GM23338 (cell line): Measurements from ENCODE around the gene FAM118B. TPM values are rescaled to one million over a fixed set of nuclear protein-coding genes. Genes with fewer than 3 reads are reported as not detected.

ENCODE experiments used
- ATAC-seq: fragments of 200-7000 bp; cut with Tn5 transposase; 3 replicates; pipeline ENCODE4 v1.9.1; 2020
- DNase-seq: peaks from one replicate; pipeline ENCODE4 v3.0.0-alpha.2; 2015; ENCODE audit warnings: low spot score
- H2AFZ ChIP-seq: fragments of 200-600 bp; sonication (generic); 2 replicates; pipeline ENCODE4 v1.8.0; 2016; ENCODE audit warnings: antibody characterized with exemption, mild to moderate bottlenecking, moderate library complexity
- H3F3A ChIP-seq: fragments of 200-600 bp; sonication (generic); replicated peaks from 2 replicates; pipeline ENCODE4 v1.8.0; 2017; ENCODE audit warnings: antibody characterized with exemption, mixed run types, low read depth
- H3K27ac ChIP-seq: fragments of 200-600 bp; sonication (generic); 2 replicates; pipeline ENCODE4 v1.6.1; 2016; ENCODE audit warnings: low read depth
- H3K27me3 ChIP-seq: fragments of 200-600 bp; sonication (generic); 2 replicates; pipeline ENCODE4 v1.8.0; 2016; ENCODE audit warnings: mild to moderate bottlenecking, mixed run types, moderate library complexity; ENCODE audit not compliant: insufficient read depth
- H3K36me3 ChIP-seq: fragments of 200-600 bp; sonication (generic); 2 replicates; pipeline ENCODE4 v1.8.0; 2016; ENCODE audit warnings: mild to moderate bottlenecking; ENCODE audit not compliant: insufficient read depth
- H3K4me1 ChIP-seq: fragments of 200-600 bp; sonication (generic); 2 replicates; pipeline ENCODE4 v1.8.0; 2016; ENCODE audit warnings: mild to moderate bottlenecking, moderate library complexity; ENCODE audit not compliant: insufficient read depth
- H3K4me2 ChIP-seq: fragments of 200-600 bp; sonication (generic); 2 replicates; pipeline ENCODE4 v1.7.1; 2017; ENCODE audit warnings: mixed run types
- H3K4me3 ChIP-seq: fragments of 200-600 bp; sonication (generic); 2 replicates; pipeline ENCODE4 v1.6.1; 2016; ENCODE audit warnings: mixed run types
- H3K79me2 ChIP-seq: fragments of 200-600 bp; sonication (generic); replicated peaks from 2 replicates; pipeline ENCODE4 v1.8.0; 2017; ENCODE audit warnings: mild to moderate bottlenecking; ENCODE audit not compliant: insufficient read depth
- H3K9me2 ChIP-seq: fragments of 200-600 bp; sonication (generic); 2 replicates; pipeline ENCODE4 v1.8.0; 2017; ENCODE audit not compliant: insufficient read depth
- H4K20me1 ChIP-seq: fragments of 200-600 bp; sonication (generic); replicated peaks from 2 replicates; pipeline ENCODE4 v1.8.0; 2017; ENCODE audit warnings: mild to moderate bottlenecking; ENCODE audit not compliant: insufficient read depth
- H3K27ac Mint-ChIP-seq: 2 replicates; pipeline ENCODE4 v1.8.0; 2020; ENCODE audit warnings: inconsistent platforms, mild to moderate bottlenecking, moderate library complexity, mixed read lengths
- H3K27me3 Mint-ChIP-seq: 3 replicates; pipeline ENCODE4 v1.8.0; 2022; ENCODE audit warnings: low read depth, mild to moderate bottlenecking, moderate library complexity, mixed read lengths, inconsistent platforms; ENCODE audit not compliant: insufficient read depth, poor library complexity
- H3K36me3 Mint-ChIP-seq: 3 replicates; pipeline ENCODE4 v1.8.0; 2021; ENCODE audit warnings: low read depth, mild to moderate bottlenecking, inconsistent platforms, moderate library complexity, mixed read lengths
- H3K4me1 Mint-ChIP-seq: 3 replicates; pipeline ENCODE4 v1.8.0; 2020; ENCODE audit warnings: mild to moderate bottlenecking, inconsistent platforms, mixed read lengths
- H3K4me3 Mint-ChIP-seq: 3 replicates; pipeline ENCODE4 v1.8.0; 2021; ENCODE audit warnings: moderate library complexity, mild to moderate bottlenecking, inconsistent platforms, mixed read lengths
- H3K9me3 Mint-ChIP-seq: 3 replicates; pipeline ENCODE4 v1.8.0; 2020; ENCODE audit warnings: moderate library complexity, mild to moderate bottlenecking, inconsistent platforms, mixed read lengths
- CREB1 ChIP-seq: fragments of 250-450 bp; sonication (Bioruptor Pico); IDR thresholded peaks from 2 replicates; pipeline ENCODE4 v1.5.0; 2020; ENCODE audit warnings: low read depth, mild to moderate bottlenecking, moderate library complexity
- EZH2 ChIP-seq: fragments of 200-600 bp; sonication (generic); IDR thresholded peaks from one replicate; pipeline ENCODE4 v1.8.0; 2017; ENCODE audit warnings: antibody characterized with exemption, mild to moderate bottlenecking, low read depth; ENCODE audit not compliant: unreplicated experiment
- JUNB ChIP-seq: IDR thresholded peaks from one replicate; pipeline ENCODE4 v1.6.1; 2016; ENCODE audit warnings: antibody characterized with exemption; ENCODE audit not compliant: unreplicated experiment
- NANOG ChIP-seq: IDR thresholded peaks from 2 replicates; pipeline ENCODE4 v1.6.1; 2016; ENCODE audit warnings: antibody characterized with exemption, borderline replicate concordance
- POLR2AphosphoS5 ChIP-seq: IDR thresholded peaks from 2 replicates; pipeline ENCODE4 v1.6.1; 2016; ENCODE audit warnings: antibody characterized with exemption, low read depth
- STAT1 ChIP-seq: IDR thresholded peaks from one replicate; pipeline ENCODE4 v1.6.1; 2016; ENCODE audit warnings: antibody characterized with exemption; ENCODE audit not compliant: unreplicated experiment
- ZNF331 ChIP-seq: fragments of 250-450 bp; sonication (Bioruptor Pico); IDR thresholded peaks from 2 replicates; pipeline ENCODE4 v1.5.0; 2020; ENCODE audit warnings: low read depth, mild to moderate bottlenecking, moderate library complexity
- polyA plus RNA-seq: library from polyadenylated mRNA; unstranded; fragments of >200 nt; fragmentation: Nextera tagmentation; extraction: Ambion mirVana; gene quantifications from 2 replicates; pipeline ENCODE4 v1.2.1, GENCODE V29; 2016
- total RNA-seq: library from RNA; depleted of rRNA; stranded (reverse); fragments of >200 nt; shearing (Covaris generic); gene quantifications from 2 replicates; pipeline ENCODE4 v1.2.3, GENCODE V29; 2014
- TF ChIP-seq, protein P1 (sequence below): fragments of 250-450 bp; sonication (Bioruptor Pico); IDR thresholded peaks from 2 replicates; pipeline ENCODE4 v1.5.0; 2020; ENCODE audit warnings: mild to moderate bottlenecking, moderate library complexity
- TF ChIP-seq, protein P2 (sequence below): IDR thresholded peaks from 2 replicates; pipeline ENCODE4 v1.6.1; 2016; ENCODE audit warnings: antibody characterized with exemption

FAM118B gene
- total and polyA plus RNA-seq, 2 experiments from 2014 or later = 33.7 to 43.4 TPM

DNA sequence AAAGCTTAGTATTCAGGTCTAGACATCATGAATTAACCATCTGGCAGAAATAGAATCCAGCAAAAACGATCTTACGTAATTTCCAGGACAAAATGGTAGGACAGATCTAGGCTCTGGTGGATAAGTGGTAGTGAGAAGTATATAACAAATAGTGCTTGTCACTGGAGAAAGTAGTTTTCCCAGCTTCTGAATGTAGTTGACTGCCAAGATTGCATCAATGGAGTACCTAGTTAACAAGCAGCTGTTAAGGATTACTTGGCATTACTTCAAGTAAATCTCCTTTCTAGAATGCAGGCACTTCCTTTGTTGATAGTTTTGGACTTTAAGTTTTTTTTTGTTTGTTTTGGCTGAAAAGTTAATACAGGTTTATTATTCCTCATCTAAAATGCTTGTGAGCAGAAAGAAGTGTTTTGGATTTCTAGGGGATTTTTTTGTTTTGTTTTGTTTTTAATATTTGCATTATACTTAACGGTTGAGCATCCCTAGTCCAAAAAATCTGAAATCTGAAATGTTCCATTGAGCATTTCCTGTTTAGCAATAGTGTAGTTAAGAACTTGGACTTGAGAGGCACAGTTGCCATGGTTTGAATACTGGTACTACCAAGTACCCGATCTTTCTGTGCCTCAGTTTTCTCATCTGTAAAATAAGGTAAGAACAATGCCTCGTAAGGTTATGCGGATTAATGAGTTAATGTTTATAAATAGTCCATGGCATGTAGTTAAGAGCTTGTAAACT, 20.3 kb downstream of the FAM118B start:
- peaks cover 20% of the 10 kb centered on the region for H3K36me3 Mint-ChIP-seq
- TF ChIP-seq EZH2 = no peak
- TF ChIP-seq, protein P1, sequence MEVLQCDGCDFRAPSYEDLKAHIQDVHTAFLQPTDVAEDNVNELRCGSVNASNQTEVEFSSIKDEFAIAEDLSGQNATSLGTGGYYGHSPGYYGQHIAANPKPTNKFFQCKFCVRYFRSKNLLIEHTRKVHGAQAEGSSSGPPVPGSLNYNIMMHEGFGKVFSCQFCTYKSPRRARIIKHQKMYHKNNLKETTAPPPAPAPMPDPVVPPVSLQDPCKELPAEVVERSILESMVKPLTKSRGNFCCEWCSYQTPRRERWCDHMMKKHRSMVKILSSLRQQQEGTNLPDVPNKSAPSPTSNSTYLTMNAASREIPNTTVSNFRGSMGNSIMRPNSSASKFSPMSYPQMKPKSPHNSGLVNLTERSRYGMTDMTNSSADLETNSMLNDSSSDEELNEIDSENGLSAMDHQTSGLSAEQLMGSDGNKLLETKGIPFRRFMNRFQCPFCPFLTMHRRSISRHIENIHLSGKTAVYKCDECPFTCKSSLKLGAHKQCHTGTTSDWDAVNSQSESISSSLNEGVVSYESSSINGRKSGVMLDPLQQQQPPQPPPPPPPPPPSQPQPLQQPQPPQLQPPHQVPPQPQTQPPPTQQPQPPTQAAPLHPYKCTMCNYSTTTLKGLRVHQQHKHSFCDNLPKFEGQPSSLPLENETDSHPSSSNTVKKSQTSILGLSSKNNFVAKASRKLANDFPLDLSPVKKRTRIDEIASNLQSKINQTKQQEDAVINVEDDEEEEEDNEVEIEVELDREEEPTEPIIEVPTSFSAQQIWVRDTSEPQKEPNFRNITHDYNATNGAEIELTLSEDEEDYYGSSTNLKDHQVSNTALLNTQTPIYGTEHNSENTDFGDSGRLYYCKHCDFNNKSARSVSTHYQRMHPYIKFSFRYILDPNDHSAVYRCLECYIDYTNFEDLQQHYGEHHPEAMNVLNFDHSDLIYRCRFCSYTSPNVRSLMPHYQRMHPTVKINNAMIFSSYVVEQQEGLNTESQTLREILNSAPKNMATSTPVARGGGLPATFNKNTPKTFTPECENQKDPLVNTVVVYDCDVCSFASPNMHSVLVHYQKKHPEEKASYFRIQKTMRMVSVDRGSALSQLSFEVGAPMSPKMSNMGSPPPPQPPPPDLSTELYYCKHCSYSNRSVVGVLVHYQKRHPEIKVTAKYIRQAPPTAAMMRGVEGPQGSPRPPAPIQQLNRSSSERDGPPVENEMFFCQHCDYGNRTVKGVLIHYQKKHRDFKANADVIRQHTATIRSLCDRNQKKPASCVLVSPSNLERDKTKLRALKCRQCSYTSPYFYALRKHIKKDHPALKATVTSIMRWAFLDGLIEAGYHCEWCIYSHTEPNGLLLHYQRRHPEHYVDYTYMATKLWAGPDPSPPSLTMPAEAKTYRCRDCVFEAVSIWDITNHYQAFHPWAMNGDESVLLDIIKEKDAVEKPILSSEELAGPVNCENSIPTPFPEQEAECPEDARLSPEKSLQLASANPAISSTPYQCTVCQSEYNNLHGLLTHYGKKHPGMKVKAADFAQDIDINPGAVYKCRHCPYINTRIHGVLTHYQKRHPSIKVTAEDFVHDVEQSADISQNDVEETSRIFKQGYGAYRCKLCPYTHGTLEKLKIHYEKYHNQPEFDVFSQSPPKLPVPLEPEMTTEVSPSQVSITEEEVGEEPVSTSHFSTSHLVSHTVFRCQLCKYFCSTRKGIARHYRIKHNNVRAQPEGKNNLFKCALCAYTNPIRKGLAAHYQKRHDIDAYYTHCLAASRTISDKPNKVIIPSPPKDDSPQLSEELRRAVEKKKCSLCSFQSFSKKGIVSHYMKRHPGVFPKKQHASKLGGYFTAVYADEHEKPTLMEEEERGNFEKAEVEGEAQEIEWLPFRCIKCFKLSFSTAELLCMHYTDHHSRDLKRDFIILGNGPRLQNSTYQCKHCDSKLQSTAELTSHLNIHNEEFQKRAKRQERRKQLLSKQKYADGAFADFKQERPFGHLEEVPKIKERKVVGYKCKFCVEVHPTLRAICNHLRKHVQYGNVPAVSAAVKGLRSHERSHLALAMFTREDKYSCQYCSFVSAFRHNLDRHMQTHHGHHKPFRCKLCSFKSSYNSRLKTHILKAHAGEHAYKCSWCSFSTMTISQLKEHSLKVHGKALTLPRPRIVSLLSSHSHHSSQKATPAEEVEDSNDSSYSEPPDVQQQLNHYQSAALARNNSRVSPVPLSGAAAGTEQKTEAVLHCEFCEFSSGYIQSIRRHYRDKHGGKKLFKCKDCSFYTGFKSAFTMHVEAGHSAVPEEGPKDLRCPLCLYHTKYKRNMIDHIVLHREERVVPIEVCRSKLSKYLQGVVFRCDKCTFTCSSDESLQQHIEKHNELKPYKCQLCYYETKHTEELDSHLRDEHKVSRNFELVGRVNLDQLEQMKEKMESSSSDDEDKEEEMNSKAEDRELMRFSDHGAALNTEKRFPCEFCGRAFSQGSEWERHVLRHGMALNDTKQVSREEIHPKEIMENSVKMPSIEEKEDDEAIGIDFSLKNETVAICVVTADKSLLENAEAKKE (CRISPR knock-in tag) = no peak
- TF ChIP-seq NANOG = no peak
- TF ChIP-seq CREB1 (CRISPR knock-in tag) = no peak
- TF ChIP-seq JUNB = no peak
- TF ChIP-seq ZNF331 = no peak
- TF ChIP-seq, protein P2, sequence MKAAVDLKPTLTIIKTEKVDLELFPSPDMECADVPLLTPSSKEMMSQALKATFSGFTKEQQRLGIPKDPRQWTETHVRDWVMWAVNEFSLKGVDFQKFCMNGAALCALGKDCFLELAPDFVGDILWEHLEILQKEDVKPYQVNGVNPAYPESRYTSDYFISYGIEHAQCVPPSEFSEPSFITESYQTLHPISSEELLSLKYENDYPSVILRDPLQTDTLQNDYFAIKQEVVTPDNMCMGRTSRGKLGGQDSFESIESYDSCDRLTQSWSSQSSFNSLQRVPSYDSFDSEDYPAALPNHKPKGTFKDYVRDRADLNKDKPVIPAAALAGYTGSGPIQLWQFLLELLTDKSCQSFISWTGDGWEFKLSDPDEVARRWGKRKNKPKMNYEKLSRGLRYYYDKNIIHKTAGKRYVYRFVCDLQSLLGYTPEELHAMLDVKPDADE = no peak
- no peak for TF ChIP-seq POLR2AphosphoS5
- no peak for TF ChIP-seq STAT1
- Histone ChIP-seq H3K4me1 (no peaks in the 10 kb centered on the region), H3K9me2 (no peaks in the 10 kb centered on the region), H3K27ac (no peak overlapping the region), H4K20me1 (peaks cover 7% of the 10 kb centered on the region), H3F3A (0 out of 2 replicates have a peak, but pooled peaks cover 4% of the 10 kb centered on the region), H3K36me3 (no peaks in the 10 kb centered on the region), H3K27me3 (no peaks in the 10 kb centered on the region), H3K4me2 (no peak overlapping the region), H2AFZ (no peak overlapping the region), H3K79me2 (peaks cover 63% of the 10 kb centered on the region), H3K4me3 (no peak overlapping the region)
- ATAC-seq = no peak
- no peak for DNase-seq
- no peak overlapping the region for H3K4me3 Mint-ChIP-seq
- peaks cover 3% of the 10 kb centered on the region for H3K27me3 Mint-ChIP-seq
- H3K27ac Mint-ChIP-seq = no peak overlapping the region
- no peaks in the 10 kb centered on the region for H3K4me1 Mint-ChIP-seq
- H3K9me3 Mint-ChIP-seq = no peaks in the 10 kb centered on the region
